Activated CD4-positive, CD25-positive, alpha-beta regulatory T cell (primary cell): ENCODE results near the gene MGMT.

Experiments
- DNase-seq, 4 experiments: peaks; one replicate each; lab custom pipeline; 2025; lab: John Stamatoyannopoulos, UW

The MGMT gene

GRCh38 chr10:129455625-129456024 is 11.4 kb upstream of the MGMT start:
- DNase-seq = no peak

- no peak for DNase-seq
Observed at GRCh38 chr10:129459762-129460539, 7.1 kb upstream of the MGMT start.

- DNase-seq = no peak
Observed at GRCh38 chr10:129462257-129462795, 4.7 kb upstream of the MGMT start.

- no peak for DNase-seq
Observed at GRCh38 chr10:129464251-129464650, 2.8 kb upstream of the MGMT start.

GRCh38 chr10:129465796-129466702 is 992 bp upstream of the MGMT start:
- DNase-seq = no peak

- DNase-seq = no peak
Observed at GRCh38 chr10:129467359-129468064, 471 bp downstream of the MGMT start.

- no peak for DNase-seq
Observed at GRCh38 chr10:129468187-129468586, 1.1 kb downstream of the MGMT start.

- DNase-seq = no peak
Observed at GRCh38 chr10:129470103-129470851, 3.2 kb downstream of the MGMT start.

- no peak for DNase-seq
Observed at GRCh38 chr10:129471447-129472175, 4.6 kb downstream of the MGMT start.

GRCh38 chr10:129472696-129473555 is 5.9 kb downstream of the MGMT start:
- DNase-seq = no peak

GRCh38 chr10:129474642-129475041 is 7.6 kb downstream of the MGMT start:
- DNase-seq = no peak

GRCh38 chr10:129476431-129476830 is 9.4 kb downstream of the MGMT start:
- DNase-seq = no peak

GRCh38 chr10:129477051-129477450 is 10.0 kb downstream of the MGMT start:
- no peak for DNase-seq

- DNase-seq = no peak
Observed at GRCh38 chr10:129481641-129482040, 14.6 kb downstream of the MGMT start.

GRCh38 chr10:129483430-129484010 is 16.5 kb downstream of the MGMT start:
- DNase-seq = no peak

- no peak for DNase-seq
Observed at GRCh38 chr10:129486805-129487204, 19.8 kb downstream of the MGMT start.

- DNase-seq = no peak
Observed at GRCh38 chr10:129491123-129491734, 24.2 kb downstream of the MGMT start.

GRCh38 chr10:129494176-129494575 is 27.1 kb downstream of the MGMT start:
- no peak for DNase-seq

- no peak for DNase-seq
Observed at GRCh38 chr10:129494740-129495139, 27.7 kb downstream of the MGMT start.
